Psoas muscle (tissue), 8 donors: ENCODE results near the gene UBAP1L. TPM values are rescaled to one million over a fixed set of nuclear protein-coding genes. Genes with fewer than 3 reads are reported as not detected.

ENCODE experiments used
- ATAC-seq, 4 donors: fragments of 200-7000 bp; cut with Tn5 transposase; one replicate each; pipeline ENCODE4 v1.9.1; 2020; ENCODE audit warnings: moderate library complexity in 3 of 4, mild to moderate bottlenecking in 2 of 4
- DNase-seq, 2 donors: peaks; one replicate each; pipeline ENCODE4 v3.0.0-alpha.2; 2020
- H3K27ac ChIP-seq: fragments of 200-600 bp; one replicate; pipeline ENCODE4 v1.8.0; 2022
- H3K27me3 ChIP-seq, 3 donors: fragments of 200-600 bp in 1 of 3; one replicate each; pipeline versions ENCODE4 v1.6.1 to v1.8.0; 2013 to 2022; ENCODE audit warnings: low read length in 2 of 3, mild to moderate bottlenecking in 2 of 3, moderate library complexity in 1 of 3; ENCODE audit not compliant: insufficient read depth in 3 of 3
- H3K36me3 ChIP-seq, 2 donors: fragments of 200-600 bp in 1 of 2; one replicate each; pipeline versions ENCODE4 v1.6.1 to v1.8.0; 2013 to 2022; ENCODE audit warnings: low read depth in 1 of 2, mild to moderate bottlenecking in 1 of 2, moderate library complexity in 1 of 2; ENCODE audit not compliant: insufficient read depth in 1 of 2
- H3K4me1 ChIP-seq: fragments of 200-600 bp; one replicate; pipeline ENCODE4 v1.8.0; 2022
- H3K4me3 ChIP-seq: fragments of 200-600 bp; one replicate; pipeline ENCODE4 v1.8.0; 2022; ENCODE audit warnings: mild to moderate bottlenecking
- H3K9me3 ChIP-seq: fragments of 200-600 bp; one replicate; pipeline ENCODE4 v1.8.0; 2022
- CTCF ChIP-seq: fragments of 200-600 bp; IDR thresholded peaks from one replicate; pipeline ENCODE4 v1.8.0; 2022; ENCODE audit warnings: antibody characterized with exemption
- WGBS, 3 donors: extraction: QIAGEN DNeasy Blood & Tissue Kit; methylation state at CpG; one replicate each; pipeline versions ENCODE4 v1.1.6 to v1.1.7; 2013; 5-methylcytosine and 5-hydroxymethylcytosine counted together
- intact Hi-C, 2 donors: fragments of 100-400 bp; cut with DNase I; formaldehyde crosslinking; loops; one replicate each; pipeline versions ENCODE4 v1.11.0 to v1.14.2; 2022
- polyA plus RNA-seq, 3 donors: library from polyadenylated mRNA; stranded (reverse); fragments of 200-250 nt; gene quantifications; one replicate each; pipeline ENCODE4 v1.2.3, GENCODE V29; 2013
- total RNA-seq, 4 donors: library from RNA; stranded (reverse); fragmentation: NEBNext Ultra II Directional in 2 of 4; extraction: Animal tissue kit (Norgen Biotek cat#: 25700) in 2 of 4; gene quantifications; one replicate each; pipeline versions ENCODE4 v1.2.1 to v1.2.4, GENCODE V29; 2021 to 2023
- donor health status: healthy with polysubstance abuse.
- donor health status: DM: no; HTN: no; CAD: no; lungs with moderate emphysema.
- donor health status: Bipolar disorder and iron deficiency.
- donor health status: healthy.
- donor health status: DM: yes; HTN: yes; CAD: no.
- donor health status: DM: no; HTN: no; CAD: no.
- donor health status: DM: no; HTN: no; CAD: no.
- donor health status: DM: yes; HTN: yes; CAD: no.

Gene UBAP1L
- total and polyA plus RNA-seq, 7 donors: 0.79 to 2.8 (median 1.1) TPM

- intact Hi-C loops: no loop called here
- no peak for TF ChIP-seq CTCF
- no peak for DNase-seq
- no peaks in the 10 kb centered on the region for H3K9me3 ChIP-seq
- peaks cover 5% of the 10 kb centered on the region for H3K4me1 ChIP-seq
- no peak overlapping the region for H3K4me3 ChIP-seq
- WGBS, 3 donors: 64 to 68% (median 68%) methylated on average over 3 of the region's 3 CpGs
- H3K36me3 ChIP-seq: peaks cover 3 to 67% of the 10 kb centered on the region in 2 donors
- ATAC-seq: no peak
- H3K27ac ChIP-seq: no peak overlapping the region
- no peaks in the 10 kb centered on the region for H3K27me3 ChIP-seq
Measured at GRCh38 chr15:65110676-65111292, 4.2 kb downstream of the UBAP1L start.

DNA sequence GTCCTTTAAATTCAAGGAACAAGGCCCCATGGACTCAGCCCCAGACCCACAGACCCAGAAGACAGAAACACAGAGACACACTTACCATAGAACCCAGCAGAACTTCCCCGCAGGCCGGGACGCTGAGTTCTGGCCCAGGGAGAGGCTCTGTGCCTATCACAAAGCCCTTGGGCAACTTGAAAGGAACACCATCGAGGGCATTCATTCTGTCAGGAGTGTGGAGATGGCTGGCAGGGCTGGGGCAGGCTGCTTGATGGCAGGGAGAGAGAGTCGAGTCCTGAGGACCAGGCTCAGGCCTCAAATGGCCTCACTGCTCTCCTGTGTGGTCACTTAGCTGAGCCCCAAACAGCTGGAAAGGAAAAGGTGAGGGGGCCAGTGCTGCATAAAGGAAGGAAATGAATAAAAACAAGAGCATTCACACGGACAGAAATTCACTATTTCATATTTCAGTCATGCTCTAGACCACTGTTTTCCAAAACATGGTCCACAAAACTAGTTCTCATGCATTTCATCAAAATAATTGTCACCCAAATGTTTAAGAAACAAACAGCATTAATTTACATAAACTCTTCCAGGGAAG is 8.9 kb downstream of the UBAP1L start:
- no peak overlapping the region for H3K4me3 ChIP-seq
- no peaks in the 10 kb centered on the region for H3K9me3 ChIP-seq
- H3K4me1 ChIP-seq: no peaks in the 10 kb centered on the region
- peaks cover 0 to 63% of the 10 kb centered on the region in 2 donors for H3K36me3 ChIP-seq
- no peak overlapping the region for H3K27ac ChIP-seq
- TF ChIP-seq CTCF: no peak
- 79 to 84% (median 81%) methylated on average over 6 of the region's 6 CpGs for WGBS, 3 donors
- DNase-seq: no peak
- intact Hi-C loops: no loop called here
- H3K27me3 ChIP-seq: no peaks in the 10 kb centered on the region
- ATAC-seq: no peak

DNA sequence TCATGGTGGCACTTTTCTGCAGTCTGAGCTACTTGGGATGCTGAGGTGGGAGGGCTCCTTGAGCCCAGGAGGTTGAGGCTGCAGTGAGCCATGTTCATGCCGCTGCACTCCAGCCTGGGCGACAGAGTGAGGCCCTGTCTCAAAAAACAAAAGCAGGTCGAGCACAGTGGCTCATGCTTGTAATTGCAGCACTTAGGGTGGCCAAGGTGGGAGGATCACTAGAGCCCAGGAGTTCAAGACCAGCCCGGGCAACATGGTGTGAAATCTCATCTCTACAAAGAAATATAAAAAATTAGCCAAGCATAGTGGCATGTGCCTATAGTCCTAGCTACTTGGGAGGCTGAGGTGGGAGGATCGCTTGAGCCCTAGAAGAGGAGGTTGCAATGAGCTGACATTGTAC is 10.0 kb downstream of the UBAP1L start:
- DNase-seq (no peak), ATAC-seq (no peak)
- H3K27ac ChIP-seq: no peak overlapping the region
- H3K4me1 ChIP-seq: no peaks in the 10 kb centered on the region
- H3K27me3 ChIP-seq: no peaks in the 10 kb centered on the region
- no peaks in the 10 kb centered on the region for H3K9me3 ChIP-seq
- no peak for TF ChIP-seq CTCF
- H3K4me3 ChIP-seq: no peak overlapping the region
- peaks cover 0 to 68% of the 10 kb centered on the region in 2 donors for H3K36me3 ChIP-seq
- 88 to 93% (median 89%) methylated on average over 5 of the region's 5 CpGs for WGBS, 3 donors
- intact Hi-C loops: no loop called here

GRCh38 chr15:65102912-65103311 is 12.1 kb downstream of the UBAP1L start:
- peaks cover 3 to 90% of the 10 kb centered on the region in 2 donors for H3K36me3 ChIP-seq
- no peak for ATAC-seq
- H3K27me3 ChIP-seq: no peaks in the 10 kb centered on the region
- no peak for TF ChIP-seq CTCF
- no peaks in the 10 kb centered on the region for H3K4me1 ChIP-seq
- DNase-seq: no peak
- intact Hi-C loops: no loop called here
- H3K4me3 ChIP-seq: no peak overlapping the region
- H3K9me3 ChIP-seq: no peaks in the 10 kb centered on the region
- WGBS, 3 donors: 96 to 98% (median 97%) methylated on average over 3 of the region's 3 CpGs
- H3K27ac ChIP-seq: no peak overlapping the region
